HL-60/S4 treated with phorbol 12-myristate 13-acetate at 8.2 ng/mL for 4 days and 3 days (cell line): ENCODE data around the gene CATSPERD.
"Not testable (repeated sequence)": the region's sequence is repeated elsewhere in the genome, so short reads cannot be mapped to it uniquely, and the experiment has no call there.

Experiments
- in situ Hi-C: fragments of 300-500 bp; cut with MboI; formaldehyde crosslinking; loops from 2 replicates; pipeline ENCODE4 v1.15.0; 2022; ENCODE audit warnings: low sequenced_read_pairs

CATSPERD gene

DNA sequence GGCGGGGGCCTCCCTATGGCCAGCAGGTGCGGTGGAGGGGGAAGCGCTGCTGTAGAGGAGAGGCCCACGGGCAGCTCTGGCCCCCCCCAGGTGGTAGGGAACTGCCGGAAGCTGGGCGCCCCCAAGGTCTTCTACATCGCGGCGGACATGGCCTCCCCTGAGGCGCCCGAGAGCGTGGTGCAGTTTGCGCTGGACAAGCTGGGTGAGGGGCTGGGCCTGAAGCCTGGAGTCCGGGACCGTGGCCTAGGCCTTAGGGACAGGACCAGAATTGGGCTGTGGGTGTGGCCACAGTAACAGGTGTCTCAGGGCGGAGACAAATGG, 34.2 kb upstream of the CATSPERD start:
- in situ Hi-C loops = no loop called here

DNA sequence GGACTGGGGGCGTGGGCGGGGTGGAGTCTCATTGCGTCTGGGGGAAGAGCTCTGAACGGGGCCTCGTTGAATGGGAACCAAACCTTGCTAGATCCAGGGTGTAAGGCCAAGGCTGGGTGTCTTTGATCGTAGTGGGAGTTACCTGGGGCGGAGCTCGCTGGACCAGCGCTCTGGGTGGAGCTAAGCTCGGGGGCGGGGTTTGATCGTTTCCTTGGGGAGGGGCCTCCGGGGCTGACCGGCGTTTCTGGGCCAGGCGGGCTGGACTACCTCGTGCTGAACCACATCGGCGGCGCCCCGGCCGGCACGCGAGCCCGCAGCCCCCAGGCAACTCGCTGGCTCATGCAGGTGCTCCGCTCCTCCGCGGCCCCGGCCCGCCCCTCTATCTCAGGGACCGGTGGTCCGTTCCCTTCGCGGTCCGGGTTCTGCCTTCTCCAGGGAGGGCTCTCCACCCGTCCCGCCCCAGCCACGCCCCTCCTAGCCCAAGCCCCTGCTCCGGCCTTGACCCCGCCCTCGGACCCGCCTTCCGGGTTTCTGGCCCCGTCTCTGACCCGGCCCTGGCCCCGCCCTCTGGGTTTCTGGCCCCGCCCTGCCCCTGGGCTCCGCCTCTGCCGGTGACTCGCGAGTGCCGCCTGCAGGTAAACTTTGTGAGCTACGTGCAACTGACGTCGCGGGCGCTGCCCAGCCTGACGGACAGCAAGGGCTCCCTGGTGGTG, 33.6 kb upstream of the CATSPERD start:
- in situ Hi-C loops = no loop called here

DNA sequence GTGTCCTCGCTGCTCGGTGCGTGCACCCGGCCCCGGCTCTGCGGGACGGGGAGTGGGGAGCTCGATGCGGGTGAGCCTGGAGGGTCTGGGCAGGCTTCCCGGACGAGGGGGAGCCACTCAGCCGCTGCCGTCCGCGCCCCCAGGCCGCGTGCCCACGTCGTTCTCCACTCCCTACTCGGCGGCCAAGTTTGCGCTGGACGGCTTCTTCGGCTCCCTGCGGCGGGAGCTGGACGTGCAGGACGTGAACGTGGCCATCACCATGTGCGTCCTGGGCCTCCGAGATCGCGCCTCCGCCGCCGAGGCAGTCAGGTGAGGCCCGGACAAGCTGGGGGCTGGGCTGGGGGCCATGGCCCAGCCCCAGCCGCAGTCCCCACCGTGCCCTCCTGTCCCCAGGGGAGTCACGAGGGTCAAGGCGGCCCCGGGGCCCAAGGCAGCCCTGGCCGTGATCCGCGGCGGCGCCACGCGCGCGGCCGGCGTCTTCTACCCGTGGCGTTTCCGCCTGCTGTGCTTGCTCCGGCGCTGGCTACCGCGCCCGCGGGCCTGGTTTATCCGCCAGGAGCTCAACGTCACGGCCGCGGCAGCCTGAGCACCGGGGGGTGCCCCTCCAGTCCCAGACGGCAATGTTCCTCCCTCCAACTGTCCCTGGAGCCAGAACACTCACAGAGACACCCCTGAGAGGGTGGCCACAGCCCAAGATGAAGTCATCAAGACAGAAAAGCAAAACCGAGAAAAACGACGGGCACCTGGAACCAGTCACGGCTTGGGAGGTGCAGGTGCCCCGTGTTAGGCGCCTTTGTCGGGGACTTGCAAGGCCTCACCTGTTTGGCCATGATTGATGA, 32.9 kb upstream of the CATSPERD start:
- in situ Hi-C loops = no loop called here

DNA sequence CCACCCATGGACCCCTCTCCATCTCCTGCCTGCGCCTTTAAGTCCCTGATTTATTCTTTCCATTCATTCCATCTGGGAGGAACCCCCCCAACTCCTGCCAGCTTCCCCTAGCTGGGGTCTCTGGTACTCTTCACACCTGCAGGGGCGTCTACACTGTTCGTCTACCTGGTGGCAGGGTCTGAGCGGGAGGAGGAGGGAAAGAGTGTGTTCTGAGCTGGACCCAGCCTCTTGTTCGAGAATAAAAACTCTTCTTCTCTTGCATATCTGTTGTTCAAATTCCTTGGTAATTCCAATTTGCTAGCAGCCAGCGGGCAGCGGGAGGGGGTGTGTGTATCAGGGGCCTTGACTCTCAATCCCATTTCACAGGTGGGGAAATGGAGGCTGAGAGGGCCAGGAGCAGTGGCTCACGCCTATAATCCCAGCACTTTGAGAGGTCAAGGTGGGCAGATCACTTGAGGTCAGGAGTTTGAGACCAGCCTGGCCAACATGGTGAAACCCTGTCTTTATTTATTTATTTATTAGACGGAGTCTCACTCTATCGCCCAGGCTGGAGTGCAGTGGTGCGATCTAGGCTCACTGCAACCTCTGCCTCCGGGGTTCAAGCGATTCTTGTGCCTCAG, 32.1 kb upstream of the CATSPERD start:
- in situ Hi-C loops = not testable (repeated sequence)

- in situ Hi-C loops = no loop called here
Measured at GRCh38 chr19:5690125-5690954, 30.1 kb upstream of the CATSPERD start, which contains the start of gene RPL36. RPL36 (plus strand) TSS chr19:5690295; CDS start chr19:5690508, 213 bp downstream.

DNA sequence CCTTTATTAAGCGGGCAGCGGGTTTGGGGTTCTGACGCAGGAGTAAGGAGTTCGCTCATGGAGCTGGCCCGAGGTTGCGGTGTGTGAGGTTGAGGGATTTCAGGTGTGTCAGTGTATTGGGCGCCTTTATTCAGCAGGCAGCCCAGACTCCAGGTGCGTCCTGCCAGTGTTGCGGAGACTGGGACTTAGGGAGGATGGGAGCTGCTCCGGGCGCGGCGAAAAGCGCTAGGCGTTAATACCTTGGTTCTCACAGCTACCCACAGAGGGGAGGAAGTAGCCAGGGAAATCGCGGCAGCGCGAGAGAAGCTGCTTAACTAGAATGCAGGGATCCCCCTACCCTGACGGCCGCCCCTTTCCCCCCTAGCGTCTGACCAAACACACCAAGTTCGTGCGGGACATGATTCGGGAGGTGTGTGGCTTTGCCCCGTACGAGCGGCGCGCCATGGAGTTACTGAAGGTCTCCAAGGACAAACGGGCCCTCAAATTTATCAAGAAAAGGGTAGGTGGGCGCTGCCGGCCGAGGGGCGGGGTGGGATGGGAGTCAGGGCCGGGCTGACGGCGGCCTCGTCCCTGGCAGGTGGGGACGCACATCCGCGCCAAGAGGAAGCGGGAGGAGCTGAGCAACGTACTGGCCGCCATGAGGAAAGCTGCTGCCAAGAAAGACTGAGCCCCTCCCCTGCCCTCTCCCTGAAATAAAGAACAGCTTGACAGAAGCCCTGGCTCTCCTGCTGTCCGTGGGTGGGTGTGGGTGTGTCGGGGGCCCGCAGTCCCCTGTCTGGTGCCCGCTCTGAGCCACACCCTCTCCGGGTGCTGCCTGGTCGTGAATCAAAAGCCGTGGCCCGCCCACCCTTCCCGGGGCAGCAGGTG, 29.2 kb upstream of the CATSPERD start:
- in situ Hi-C loops = no loop called here

DNA sequence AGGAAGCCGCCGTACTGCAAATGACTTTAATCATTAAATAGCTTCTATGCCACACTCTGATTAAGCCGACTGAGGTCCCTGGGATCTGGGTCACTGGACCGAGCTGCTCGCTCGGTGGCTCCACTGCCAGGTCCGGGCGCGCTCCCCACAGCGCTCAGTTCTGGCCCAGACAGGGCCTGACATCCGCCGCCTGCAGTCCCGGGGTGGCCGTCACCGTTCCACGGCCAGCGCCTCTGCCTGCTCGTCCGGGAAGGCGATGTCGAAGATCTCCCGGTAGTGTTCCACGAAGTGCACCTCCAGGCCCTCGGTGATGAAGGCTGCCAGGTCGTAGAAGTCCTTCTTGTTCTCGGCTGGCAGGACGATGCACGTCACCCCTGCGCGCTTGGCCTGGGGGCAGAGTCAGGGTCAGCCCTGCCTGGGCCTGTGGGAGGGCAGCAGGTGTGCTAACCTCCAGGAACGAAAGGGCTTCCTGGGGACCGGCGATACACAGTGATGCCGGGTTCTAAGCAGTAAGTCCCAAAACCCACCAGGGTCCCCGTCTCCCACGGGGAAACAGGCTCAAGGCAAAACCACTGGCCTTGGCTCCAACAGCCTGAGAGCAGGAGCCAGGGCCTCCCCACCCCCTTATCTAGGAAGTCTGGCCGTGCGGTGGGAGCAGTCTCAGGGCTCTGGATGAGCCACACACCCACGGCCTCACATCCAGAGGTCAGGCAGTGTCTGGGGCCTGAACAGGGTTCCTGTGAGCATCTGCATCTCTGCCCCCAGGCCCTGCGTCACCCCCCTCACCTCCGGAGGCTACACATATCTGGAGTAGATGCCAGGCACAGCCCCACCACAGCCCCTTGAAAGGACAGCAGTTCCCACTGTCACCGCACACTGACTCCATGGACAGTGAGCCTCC, 28.4 kb upstream of the CATSPERD start:
- in situ Hi-C loops = no loop called here

- in situ Hi-C loops = no loop called here
Measured at GRCh38 chr19:5692723-5693194, 27.7 kb upstream of the CATSPERD start.

- in situ Hi-C loops = no loop called here
Measured at GRCh38 chr19:5693195-5694166, 27.0 kb upstream of the CATSPERD start.

GRCh38 chr19:5694167-5694955, 26.1 kb upstream of the CATSPERD start:
- in situ Hi-C loops = no loop called here

DNA sequence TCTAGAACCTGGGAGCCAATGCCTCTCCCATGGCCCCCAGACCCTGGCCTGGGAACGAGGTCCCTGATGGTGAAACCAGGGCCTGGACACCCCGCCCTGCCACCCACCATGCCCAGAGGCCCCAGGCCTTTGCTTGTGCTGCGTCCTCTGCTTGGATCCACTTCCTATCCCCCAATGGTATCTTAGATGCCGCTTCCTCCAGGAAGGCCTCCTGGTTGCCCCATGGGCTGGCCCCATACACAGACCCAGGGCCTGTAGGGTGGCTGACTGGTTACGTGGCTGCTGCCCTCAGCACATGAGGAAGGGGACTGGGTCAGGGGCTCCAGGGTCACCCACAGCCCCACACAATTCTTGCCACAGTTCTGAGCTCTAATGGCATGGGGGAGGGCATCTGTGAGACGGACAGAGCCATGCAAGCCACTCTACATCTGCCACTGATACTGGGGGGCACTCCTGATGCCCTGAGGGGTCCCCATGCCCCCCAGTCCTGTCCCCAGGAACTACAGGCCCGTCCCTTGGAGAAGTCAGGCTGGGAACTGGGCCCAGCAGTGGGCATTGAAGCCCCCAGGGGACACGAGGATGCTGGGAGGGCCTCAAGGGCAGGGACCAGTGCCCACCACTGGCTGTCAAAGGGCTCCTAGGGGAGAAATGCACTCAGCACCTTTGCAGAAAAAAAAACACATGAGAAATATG, 25.3 kb upstream of the CATSPERD start:
- in situ Hi-C loops = no loop called here

DNA sequence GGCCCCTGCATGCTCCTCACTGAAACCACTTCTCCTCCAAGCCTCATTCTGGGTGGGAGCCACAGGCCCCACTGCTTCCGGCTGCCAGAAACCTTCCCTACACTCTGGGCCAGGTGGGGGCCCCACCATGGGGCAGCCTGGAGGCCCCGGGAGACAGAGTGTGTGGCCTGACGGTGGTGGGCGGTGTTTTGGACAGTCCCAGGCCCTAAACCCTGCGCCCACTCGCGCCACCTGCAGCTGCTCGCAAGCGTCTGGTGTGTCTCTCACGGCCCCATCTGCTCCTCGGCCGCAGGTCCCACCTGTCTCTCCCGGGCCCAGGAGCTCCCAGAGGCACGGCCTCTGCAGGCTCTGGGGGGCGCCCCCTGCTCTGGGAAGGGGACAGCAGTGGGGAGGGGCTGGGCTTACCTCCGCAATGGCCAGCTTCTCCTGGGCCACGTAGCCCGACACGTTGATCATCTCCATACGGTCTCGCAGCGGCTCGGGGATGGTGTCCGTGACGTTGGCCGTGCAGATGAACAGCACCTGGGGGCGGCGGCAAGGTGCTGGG, 24.7 kb upstream of the CATSPERD start:
- in situ Hi-C loops = no loop called here

GRCh38 chr19:5696196-5697021, 24.0 kb upstream of the CATSPERD start:
- in situ Hi-C loops = no loop called here

DNA sequence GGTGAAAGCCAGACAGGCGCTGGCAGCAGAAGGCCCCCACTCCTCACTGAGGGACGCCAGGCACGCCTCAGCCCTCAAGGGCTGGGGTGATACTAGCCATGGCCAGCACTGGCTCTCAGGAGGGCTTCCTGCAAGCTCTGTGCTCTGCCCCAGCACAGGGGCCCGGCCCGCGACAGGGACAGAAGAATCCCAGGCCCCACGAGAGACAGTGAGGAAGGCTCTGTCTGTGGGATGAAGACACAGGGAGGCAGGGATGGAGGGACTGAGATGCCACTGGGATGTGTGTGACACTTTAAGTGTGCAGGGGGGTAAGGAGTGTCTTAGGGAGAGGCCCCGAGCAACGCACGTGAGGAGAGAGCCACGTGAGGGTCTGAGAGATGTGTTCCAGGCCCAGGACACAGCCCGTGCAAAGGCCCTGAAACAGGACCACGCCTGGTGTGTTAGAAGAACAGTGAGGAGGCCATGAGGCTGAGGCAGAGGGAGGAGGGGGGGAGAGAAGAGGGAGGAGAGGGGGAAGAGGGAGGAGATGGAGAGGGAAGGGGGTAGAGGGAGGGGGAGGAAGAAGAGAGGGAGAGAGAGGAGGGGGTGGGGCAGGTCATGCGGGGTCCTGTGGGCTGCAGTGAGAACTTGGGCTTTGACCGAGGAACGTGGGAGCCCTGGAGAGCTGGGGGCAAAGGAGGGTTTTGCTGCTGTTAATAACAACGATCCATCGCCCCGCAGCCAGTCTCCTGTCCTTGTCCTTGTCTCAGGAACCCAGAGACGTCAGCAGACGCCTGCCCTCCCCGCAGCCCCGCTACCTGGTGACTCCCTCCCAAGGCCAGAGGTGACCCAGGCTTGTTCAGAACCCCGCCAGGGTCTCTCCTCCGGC, 23.2 kb upstream of the CATSPERD start:
- in situ Hi-C loops = no loop called here
